Measurements from ENCODE around the gene IGFBP5. TPM values are rescaled to one million over a fixed set of nuclear protein-coding genes. Genes with fewer than 3 reads are reported as not detected.

IGFBP5 gene
- total and polyA plus RNA-seq, 4 donors: 2.3 to 43.4 (median 14.4) TPM

DNA sequence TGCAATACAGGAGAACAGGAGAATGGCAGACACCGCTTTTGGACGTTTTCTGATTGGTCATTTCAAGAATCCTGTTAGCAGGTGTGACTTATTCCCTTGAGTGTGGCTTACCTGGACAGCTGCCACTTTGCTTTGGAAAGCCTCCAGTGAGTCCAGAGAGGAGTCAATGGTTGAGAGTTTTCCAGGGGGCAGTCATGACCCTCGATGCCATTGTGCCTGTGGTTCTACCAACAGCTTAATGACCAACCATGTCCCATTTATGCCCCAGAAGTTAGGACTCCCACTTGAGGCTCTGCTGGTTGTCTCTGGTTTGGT, 49.8 kb downstream of the IGFBP5 start (continued):
- TF ChIP-seq, protein P1, sequence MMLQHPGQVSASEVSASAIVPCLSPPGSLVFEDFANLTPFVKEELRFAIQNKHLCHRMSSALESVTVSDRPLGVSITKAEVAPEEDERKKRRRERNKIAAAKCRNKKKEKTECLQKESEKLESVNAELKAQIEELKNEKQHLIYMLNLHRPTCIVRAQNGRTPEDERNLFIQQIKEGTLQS (IDR thresholded peaks at IDR 0.05): no peak
- no peak for TF ChIP-seq FOXA2 (IDR thresholded peaks at IDR 0.05)
- TF ChIP-seq, protein P2, sequence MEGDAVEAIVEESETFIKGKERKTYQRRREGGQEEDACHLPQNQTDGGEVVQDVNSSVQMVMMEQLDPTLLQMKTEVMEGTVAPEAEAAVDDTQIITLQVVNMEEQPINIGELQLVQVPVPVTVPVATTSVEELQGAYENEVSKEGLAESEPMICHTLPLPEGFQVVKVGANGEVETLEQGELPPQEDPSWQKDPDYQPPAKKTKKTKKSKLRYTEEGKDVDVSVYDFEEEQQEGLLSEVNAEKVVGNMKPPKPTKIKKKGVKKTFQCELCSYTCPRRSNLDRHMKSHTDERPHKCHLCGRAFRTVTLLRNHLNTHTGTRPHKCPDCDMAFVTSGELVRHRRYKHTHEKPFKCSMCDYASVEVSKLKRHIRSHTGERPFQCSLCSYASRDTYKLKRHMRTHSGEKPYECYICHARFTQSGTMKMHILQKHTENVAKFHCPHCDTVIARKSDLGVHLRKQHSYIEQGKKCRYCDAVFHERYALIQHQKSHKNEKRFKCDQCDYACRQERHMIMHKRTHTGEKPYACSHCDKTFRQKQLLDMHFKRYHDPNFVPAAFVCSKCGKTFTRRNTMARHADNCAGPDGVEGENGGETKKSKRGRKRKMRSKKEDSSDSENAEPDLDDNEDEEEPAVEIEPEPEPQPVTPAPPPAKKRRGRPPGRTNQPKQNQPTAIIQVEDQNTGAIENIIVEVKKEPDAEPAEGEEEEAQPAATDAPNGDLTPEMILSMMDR (IDR thresholded peaks at IDR 0.05; ENCODE audit: low read depth, low read length, missing input control): no peak
- no peak for TF ChIP-seq GABPA (IDR thresholded peaks at IDR 0.05 in 1 of 2, conservative IDR thresholded peaks at IDR 0.05 in 1 of 2)

DNA sequence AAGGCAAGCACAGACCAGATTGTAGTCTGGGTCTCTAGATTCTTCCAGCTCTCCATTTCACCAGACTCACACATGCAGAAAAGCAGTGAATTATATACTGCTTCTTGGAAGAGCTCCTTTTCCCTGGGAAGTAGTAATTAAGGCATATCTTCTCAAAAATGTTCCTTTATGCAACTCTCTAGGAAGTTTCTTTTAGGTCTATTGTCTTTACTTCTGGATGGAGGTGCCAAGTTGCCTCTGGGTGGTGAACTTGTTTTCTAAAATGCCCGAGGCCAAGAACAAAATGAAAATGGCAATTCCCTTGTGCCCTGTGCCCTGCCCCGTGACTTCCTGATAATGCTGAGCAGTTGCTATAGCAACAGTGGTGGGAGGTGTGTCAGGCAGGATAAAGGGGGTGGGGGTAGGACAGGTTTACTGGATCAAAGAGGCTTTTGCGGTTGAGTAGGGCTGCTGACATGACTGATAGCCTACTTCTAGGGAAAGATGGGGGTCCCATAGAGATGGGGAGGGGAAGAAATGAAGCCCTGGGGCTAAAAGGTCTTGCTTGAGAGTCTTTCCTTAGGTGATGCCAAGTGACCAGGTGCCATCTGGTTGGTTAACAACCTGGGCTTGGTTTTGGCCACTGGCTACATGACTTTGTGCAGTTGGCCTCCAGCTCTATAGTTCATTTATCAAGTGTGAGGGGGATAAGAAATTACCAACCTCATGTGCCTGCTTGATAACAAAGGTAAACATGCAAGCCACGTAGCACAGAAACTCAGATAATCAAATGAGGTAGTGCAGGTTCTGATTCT, 50.3 kb downstream of the IGFBP5 start:
- no peak overlapping the region for H3K4me3 ChIP-seq (ENCODE audit: low read depth in 1 of 3, low read length in 3 of 3)
- no peak for DNase-seq (ENCODE audit: low spot score)
- H3K4me1 ChIP-seq (ENCODE audit: control insufficient read depth in 4 of 4, insufficient read depth in 4 of 4, low read length in 3 of 4): peaks cover 0 to 8% (median 7%) of the 10 kb centered on the region in 4 donors
- 56% methylated on average over 4 of the region's 4 CpGs for WGBS
- peaks cover 0 to 10% (median 4%) of the 10 kb centered on the region in 4 donors for H3K36me3 ChIP-seq (ENCODE audit: control insufficient read depth in 4 of 4, insufficient read depth in 3 of 4, low read depth in 1 of 4, low read length in 3 of 4)
- no peaks in the 10 kb centered on the region for H3K27me3 ChIP-seq (ENCODE audit: control insufficient read depth in 4 of 4, insufficient read depth in 4 of 4, low read length in 3 of 4)
- H3K27ac ChIP-seq (ENCODE audit: low read depth in 1 of 2, low read length in 2 of 2): no peak overlapping the region
- TF ChIP-seq, protein P3, sequence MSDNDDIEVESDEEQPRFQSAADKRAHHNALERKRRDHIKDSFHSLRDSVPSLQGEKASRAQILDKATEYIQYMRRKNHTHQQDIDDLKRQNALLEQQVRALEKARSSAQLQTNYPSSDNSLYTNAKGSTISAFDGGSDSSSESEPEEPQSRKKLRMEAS (IDR thresholded peaks at IDR 0.05): no peak
- TF ChIP-seq FOXA2 (IDR thresholded peaks at IDR 0.05) (no peak), TAF1 (conservative IDR thresholded peaks at IDR 0.05) (no peak), SP1 (IDR thresholded peaks at IDR 0.05) (no peak), EGR1 (IDR thresholded peaks at IDR 0.05; ENCODE audit: low read depth in 2 of 2) (no peak), RXRA (IDR thresholded peaks at IDR 0.05) (no peak), YY1 (IDR thresholded peaks at IDR 0.05) (no peak), GABPA (IDR thresholded peaks at IDR 0.05 in 1 of 2, conservative IDR thresholded peaks at IDR 0.05 in 1 of 2) (no peak), NR2F2 (IDR thresholded peaks at IDR 0.05) (no peak), RAD21 (IDR thresholded peaks at IDR 0.05) (no peak), JUND (IDR thresholded peaks at IDR 0.05) (no peak), HNF4G (IDR thresholded peaks at IDR 0.05) (no peak), FOXA1 (IDR thresholded peaks at IDR 0.05) (no peak), HNF4A (conservative IDR thresholded peaks at IDR 0.05) (no peak)
- TF ChIP-seq, protein P2 (IDR thresholded peaks at IDR 0.05; ENCODE audit: low read depth, low read length, missing input control): no peak
- TF ChIP-seq, protein P1 (IDR thresholded peaks at IDR 0.05): no peak
- TF ChIP-seq, protein P4, sequence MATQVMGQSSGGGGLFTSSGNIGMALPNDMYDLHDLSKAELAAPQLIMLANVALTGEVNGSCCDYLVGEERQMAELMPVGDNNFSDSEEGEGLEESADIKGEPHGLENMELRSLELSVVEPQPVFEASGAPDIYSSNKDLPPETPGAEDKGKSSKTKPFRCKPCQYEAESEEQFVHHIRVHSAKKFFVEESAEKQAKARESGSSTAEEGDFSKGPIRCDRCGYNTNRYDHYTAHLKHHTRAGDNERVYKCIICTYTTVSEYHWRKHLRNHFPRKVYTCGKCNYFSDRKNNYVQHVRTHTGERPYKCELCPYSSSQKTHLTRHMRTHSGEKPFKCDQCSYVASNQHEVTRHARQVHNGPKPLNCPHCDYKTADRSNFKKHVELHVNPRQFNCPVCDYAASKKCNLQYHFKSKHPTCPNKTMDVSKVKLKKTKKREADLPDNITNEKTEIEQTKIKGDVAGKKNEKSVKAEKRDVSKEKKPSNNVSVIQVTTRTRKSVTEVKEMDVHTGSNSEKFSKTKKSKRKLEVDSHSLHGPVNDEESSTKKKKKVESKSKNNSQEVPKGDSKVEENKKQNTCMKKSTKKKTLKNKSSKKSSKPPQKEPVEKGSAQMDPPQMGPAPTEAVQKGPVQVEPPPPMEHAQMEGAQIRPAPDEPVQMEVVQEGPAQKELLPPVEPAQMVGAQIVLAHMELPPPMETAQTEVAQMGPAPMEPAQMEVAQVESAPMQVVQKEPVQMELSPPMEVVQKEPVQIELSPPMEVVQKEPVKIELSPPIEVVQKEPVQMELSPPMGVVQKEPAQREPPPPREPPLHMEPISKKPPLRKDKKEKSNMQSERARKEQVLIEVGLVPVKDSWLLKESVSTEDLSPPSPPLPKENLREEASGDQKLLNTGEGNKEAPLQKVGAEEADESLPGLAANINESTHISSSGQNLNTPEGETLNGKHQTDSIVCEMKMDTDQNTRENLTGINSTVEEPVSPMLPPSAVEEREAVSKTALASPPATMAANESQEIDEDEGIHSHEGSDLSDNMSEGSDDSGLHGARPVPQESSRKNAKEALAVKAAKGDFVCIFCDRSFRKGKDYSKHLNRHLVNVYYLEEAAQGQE (IDR thresholded peaks at IDR 0.05): no peak
- TF ChIP-seq, protein P5, sequence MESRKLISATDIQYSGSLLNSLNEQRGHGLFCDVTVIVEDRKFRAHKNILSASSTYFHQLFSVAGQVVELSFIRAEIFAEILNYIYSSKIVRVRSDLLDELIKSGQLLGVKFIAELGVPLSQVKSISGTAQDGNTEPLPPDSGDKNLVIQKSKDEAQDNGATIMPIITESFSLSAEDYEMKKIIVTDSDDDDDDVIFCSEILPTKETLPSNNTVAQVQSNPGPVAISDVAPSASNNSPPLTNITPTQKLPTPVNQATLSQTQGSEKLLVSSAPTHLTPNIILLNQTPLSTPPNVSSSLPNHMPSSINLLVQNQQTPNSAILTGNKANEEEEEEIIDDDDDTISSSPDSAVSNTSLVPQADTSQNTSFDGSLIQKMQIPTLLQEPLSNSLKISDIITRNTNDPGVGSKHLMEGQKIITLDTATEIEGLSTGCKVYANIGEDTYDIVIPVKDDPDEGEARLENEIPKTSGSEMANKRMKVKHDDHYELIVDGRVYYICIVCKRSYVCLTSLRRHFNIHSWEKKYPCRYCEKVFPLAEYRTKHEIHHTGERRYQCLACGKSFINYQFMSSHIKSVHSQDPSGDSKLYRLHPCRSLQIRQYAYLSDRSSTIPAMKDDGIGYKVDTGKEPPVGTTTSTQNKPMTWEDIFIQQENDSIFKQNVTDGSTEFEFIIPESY (IDR thresholded peaks at IDR 0.05): no peak
- no peaks in the 10 kb centered on the region for H3K9me3 ChIP-seq (ENCODE audit: control insufficient read depth in 4 of 4, low read length in 3 of 4)
- H3K9ac ChIP-seq (ENCODE audit: low read depth in 1 of 2, low read length in 2 of 2): no peak overlapping the region
